BE2C (cell line): Measurements from ENCODE around the gene ATF7IP.

Source experiments
- DNase-seq: peaks from one replicate; pipeline ENCODE4 v3.0.0-alpha.2; 2020
- H3K27me3 ChIP-seq: fragments of 250-450 bp; sonication (Bioruptor Pico); 2 replicates; pipeline ENCODE4 v1.5.1; 2020; ENCODE audit warnings: mild to moderate bottlenecking
- H3K36me3 ChIP-seq: fragments of 250-450 bp; sonication (Bioruptor Pico); 2 replicates; pipeline ENCODE4 v1.5.1; 2020; ENCODE audit warnings: mild to moderate bottlenecking
- H3K4me1 ChIP-seq: fragments of 250-450 bp; sonication (Bioruptor Pico); 2 replicates; pipeline ENCODE4 v1.5.1; 2020
- H3K4me3 ChIP-seq: 2 replicates; pipeline ENCODE4 v1.5.1; 2011; ENCODE audit warnings: low read depth, low read length
- H3K9me3 ChIP-seq: fragments of 250-450 bp; sonication (Bioruptor Pico); 2 replicates; pipeline ENCODE4 v1.5.1; 2020
- TF ChIP-seq, protein P1 (sequence below): IDR thresholded peaks from 2 replicates; pipeline ENCODE4 v1.5.1; 2012; ENCODE audit warnings: mild to moderate bottlenecking, low read depth, low read length

ATF7IP gene

DNA sequence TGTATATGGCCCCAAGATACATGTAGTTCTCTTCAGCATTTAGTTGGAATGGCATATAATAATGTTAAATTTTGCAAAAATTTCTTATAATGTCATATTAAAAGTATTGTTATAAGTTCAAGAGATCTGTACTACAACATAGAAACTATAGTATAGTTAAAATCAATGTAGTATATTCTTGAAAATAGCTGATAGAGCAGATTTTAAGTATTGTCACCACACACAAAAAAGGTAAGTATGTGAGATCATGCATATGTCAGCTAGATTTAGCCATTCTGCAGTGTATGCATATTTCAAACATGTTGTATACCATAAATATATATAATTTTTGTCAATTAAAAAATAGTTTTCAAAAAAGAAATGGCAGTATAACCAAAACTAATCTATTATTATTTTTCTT, 115.7 kb downstream of the ATF7IP start:
- Histone ChIP-seq H3K27me3 (no peaks in the 10 kb centered on the region), H3K4me3 (no peak overlapping the region), H3K9me3 (no peaks in the 10 kb centered on the region), H3K36me3 (peaks cover 52% of the 10 kb centered on the region), H3K4me1 (no peaks in the 10 kb centered on the region; the same call in 1 of the 2 replicates)
- TF ChIP-seq, protein P1, sequence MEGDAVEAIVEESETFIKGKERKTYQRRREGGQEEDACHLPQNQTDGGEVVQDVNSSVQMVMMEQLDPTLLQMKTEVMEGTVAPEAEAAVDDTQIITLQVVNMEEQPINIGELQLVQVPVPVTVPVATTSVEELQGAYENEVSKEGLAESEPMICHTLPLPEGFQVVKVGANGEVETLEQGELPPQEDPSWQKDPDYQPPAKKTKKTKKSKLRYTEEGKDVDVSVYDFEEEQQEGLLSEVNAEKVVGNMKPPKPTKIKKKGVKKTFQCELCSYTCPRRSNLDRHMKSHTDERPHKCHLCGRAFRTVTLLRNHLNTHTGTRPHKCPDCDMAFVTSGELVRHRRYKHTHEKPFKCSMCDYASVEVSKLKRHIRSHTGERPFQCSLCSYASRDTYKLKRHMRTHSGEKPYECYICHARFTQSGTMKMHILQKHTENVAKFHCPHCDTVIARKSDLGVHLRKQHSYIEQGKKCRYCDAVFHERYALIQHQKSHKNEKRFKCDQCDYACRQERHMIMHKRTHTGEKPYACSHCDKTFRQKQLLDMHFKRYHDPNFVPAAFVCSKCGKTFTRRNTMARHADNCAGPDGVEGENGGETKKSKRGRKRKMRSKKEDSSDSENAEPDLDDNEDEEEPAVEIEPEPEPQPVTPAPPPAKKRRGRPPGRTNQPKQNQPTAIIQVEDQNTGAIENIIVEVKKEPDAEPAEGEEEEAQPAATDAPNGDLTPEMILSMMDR: no peak
- DNase-seq: no peak

- no peaks in the 10 kb centered on the region for H3K9me3 ChIP-seq
- TF ChIP-seq, protein P1: no peak
- no peak overlapping the region for H3K4me3 ChIP-seq
- no peak for DNase-seq
- no peaks in the 10 kb centered on the region; the same call in 1 of the 2 replicates for H3K4me1 ChIP-seq
- no peaks in the 10 kb centered on the region for H3K27me3 ChIP-seq
- H3K36me3 ChIP-seq: peaks cover 59% of the 10 kb centered on the region
Measured at GRCh38 chr12:14482361-14482760, 116.9 kb downstream of the ATF7IP start.

DNA sequence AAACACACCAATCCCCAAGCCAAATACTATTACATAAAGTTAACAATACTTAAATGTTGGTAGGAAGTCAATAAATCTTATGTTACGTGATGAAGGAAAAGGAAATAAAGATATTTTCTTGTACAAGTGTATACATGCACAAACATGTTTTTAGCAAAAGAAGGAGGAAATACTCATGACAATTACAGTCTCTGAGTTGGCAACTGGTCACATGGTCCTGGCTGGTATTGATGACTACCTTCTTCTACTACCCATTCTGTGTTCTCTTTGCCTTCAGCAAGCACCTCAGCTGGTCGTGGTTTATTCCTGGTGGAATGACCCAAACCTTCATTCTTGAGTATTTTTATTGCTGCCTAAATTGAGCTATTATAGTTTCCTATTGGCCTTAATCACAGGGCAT, 117.4 kb downstream of the ATF7IP start:
- Histone ChIP-seq H3K27me3 (no peaks in the 10 kb centered on the region), H3K4me3 (no peak overlapping the region), H3K36me3 (peaks cover 64% of the 10 kb centered on the region), H3K9me3 (no peaks in the 10 kb centered on the region), H3K4me1 (no peaks in the 10 kb centered on the region; the same call in 1 of the 2 replicates)
- TF ChIP-seq, protein P1: no peak
- DNase-seq: no peak

GRCh38 chr12:14495326-14495725, 129.8 kb downstream of the ATF7IP start:
- H3K4me1 ChIP-seq: no peaks in the 10 kb centered on the region
- TF ChIP-seq, protein P1: no peak
- H3K27me3 ChIP-seq: no peaks in the 10 kb centered on the region
- peaks cover 59% of the 10 kb centered on the region for H3K36me3 ChIP-seq
- no peak overlapping the region for H3K4me3 ChIP-seq
- no peaks in the 10 kb centered on the region for H3K9me3 ChIP-seq
- DNase-seq: no peak

GRCh38 chr12:14505626-14506596, 140.4 kb downstream of the ATF7IP start:
- TF ChIP-seq, protein P1: no peak
- H3K4me3 ChIP-seq: no peak overlapping the region
- peaks cover 22% of the 10 kb centered on the region for H3K36me3 ChIP-seq
- H3K4me1 ChIP-seq: no peaks in the 10 kb centered on the region
- H3K27me3 ChIP-seq: no peaks in the 10 kb centered on the region
- DNase-seq: no peak
- H3K9me3 ChIP-seq: no peaks in the 10 kb centered on the region

DNA sequence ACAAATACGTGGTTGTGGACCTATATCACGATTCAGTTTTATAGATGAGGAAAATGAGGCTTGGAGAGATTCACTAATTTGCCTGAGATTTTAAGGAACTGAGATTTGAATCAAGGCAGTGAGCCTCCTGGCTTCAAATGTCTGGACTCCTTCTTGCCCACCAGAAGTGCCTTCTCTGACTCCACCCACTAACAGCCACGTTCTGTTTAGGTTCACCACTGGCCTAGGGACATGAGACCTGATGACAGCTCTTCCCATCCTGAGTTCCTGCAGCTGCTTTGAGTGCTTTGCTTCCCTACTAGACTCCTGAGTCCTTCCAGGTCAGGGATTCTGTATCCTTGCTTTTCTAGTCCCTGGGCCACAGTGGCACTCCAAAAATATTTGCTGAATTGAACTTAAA, 145.1 kb downstream of the ATF7IP start:
- TF ChIP-seq, protein P1: no peak
- Histone ChIP-seq H3K4me1 (no peaks in the 10 kb centered on the region), H3K4me3 (no peak overlapping the region), H3K27me3 (no peaks in the 10 kb centered on the region), H3K36me3 (peaks cover 5% of the 10 kb centered on the region), H3K9me3 (no peaks in the 10 kb centered on the region)
- no peak for DNase-seq
